Measurements from ENCODE around the gene BNIP5. TPM values are rescaled to one million over a fixed set of nuclear protein-coding genes. Genes with fewer than 3 reads are reported as not detected.

Gene BNIP5
- total and polyA plus RNA-seq, 5 donors from 2014 or later: not detected

- Mint-ChIP-seq H3K4me1 (peaks cover 3 to 9% (median 7%) of the 10 kb centered on the region in 4 donors), H3K4me3 (no peak overlapping the region), H3K36me3 (no peaks in the 10 kb centered on the region), H3K27me3 (peaks cover 15% of the 10 kb centered on the region), H3K27ac (peak overlapping the region in 1 of 3 donors; percentile 50), H3K9me3 (peaks cover 0 to 4% (median 0%) of the 10 kb centered on the region in 7 donors)
- peaks cover 0 to under 1% of the 10 kb centered on the region in 2 experiments for H3K9me3 ChIP-seq (ENCODE audit: control insufficient read depth in 2 of 2, low read length in 2 of 2)
- ATAC-seq (ENCODE audit: low read depth in 2 of 2) (no peak), DNase-seq (no peak)
- no peak overlapping the region for H3K4me3 ChIP-seq (ENCODE audit: low read depth, low read length)
- H3K27me3 ChIP-seq (ENCODE audit: control insufficient read depth, insufficient read depth, low read length): peaks cover 1% of the 10 kb centered on the region
- no peak overlapping the region for H3K27ac ChIP-seq (ENCODE audit: insufficient read depth, low read length, poor library complexity, severe bottlenecking)
- no peaks in the 10 kb centered on the region for H3K36me3 ChIP-seq (ENCODE audit: control insufficient read depth, insufficient read depth, low read length)
- H3K4me1 ChIP-seq (ENCODE audit: control insufficient read depth, insufficient read depth, low read length, poor library complexity, severe bottlenecking): no peaks in the 10 kb centered on the region
Observed at GRCh38 chr6:36357872-36358225, 21.2 kb upstream of the BNIP5 start.

DNA sequence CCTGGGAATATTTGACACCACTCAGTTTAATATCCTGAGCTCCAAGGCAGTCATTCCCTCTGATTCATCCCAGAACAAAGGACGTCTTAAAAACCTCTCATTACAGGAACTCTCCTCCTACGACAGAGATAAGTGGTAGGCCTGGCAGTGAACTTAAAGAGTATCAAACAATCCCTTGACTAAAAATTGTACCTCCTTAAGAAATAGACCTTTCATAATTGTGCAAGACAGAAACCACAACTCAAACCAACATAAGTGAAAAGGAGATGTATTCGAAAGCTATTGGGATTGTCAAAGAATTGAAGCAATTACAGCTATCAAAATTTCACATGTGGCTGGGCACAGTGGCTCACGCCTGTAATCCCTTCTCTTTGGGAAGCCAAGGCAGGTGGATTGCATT is 19.1 kb upstream of the BNIP5 start:
- ATAC-seq (ENCODE audit: low read depth in 2 of 2) (no peak), DNase-seq (no peak)
- Mint-ChIP-seq H3K27me3 (peaks cover 15% of the 10 kb centered on the region), H3K36me3 (no peaks in the 10 kb centered on the region), H3K4me1 (peaks cover 3 to 8% (median 5%) of the 10 kb centered on the region in 4 donors), H3K4me3 (no peak overlapping the region), H3K27ac (no peak overlapping the region), H3K9me3 (peaks cover 0 to 6% (median 0%) of the 10 kb centered on the region in 7 donors)
- Histone ChIP-seq H3K4me1 (ENCODE audit: control insufficient read depth, insufficient read depth, low read length, poor library complexity, severe bottlenecking) (no peaks in the 10 kb centered on the region), H3K27me3 (ENCODE audit: control insufficient read depth, insufficient read depth, low read length) (peaks cover 1% of the 10 kb centered on the region), H3K27ac (ENCODE audit: insufficient read depth, low read length, poor library complexity, severe bottlenecking) (no peak overlapping the region), H3K9me3 (ENCODE audit: control insufficient read depth in 2 of 2, low read length in 2 of 2) (peaks cover 0 to 5% of the 10 kb centered on the region in 2 experiments), H3K36me3 (ENCODE audit: control insufficient read depth, insufficient read depth, low read length) (no peaks in the 10 kb centered on the region), H3K4me3 (ENCODE audit: low read depth, low read length) (no peak overlapping the region)

DNA sequence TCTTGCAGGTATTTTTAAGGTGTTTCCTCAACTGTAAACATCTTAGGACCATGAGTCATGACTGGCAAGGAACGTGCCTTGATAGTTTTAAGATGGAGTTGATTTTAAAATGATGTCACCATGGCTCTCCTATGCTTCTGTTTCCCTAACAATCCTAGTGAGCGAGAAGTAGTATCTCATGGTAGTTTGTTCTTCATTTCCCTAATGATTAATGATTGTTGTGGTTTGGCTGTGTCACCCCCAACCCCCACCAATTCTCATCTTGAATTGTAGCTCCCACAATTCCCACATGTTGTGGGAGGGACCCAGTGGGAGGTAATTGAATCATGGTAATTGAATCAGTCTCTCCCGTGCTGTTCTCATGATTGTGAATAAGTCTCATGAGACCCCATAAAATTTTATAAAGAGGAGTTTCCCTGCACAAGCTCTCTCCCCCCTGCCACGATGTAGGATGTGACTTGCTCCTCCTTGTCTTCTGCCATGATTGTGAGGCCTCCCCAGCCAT is 16.8 kb upstream of the BNIP5 start:
- Histone ChIP-seq H3K4me1 (ENCODE audit: control insufficient read depth, insufficient read depth, low read length, poor library complexity, severe bottlenecking) (no peaks in the 10 kb centered on the region), H3K4me3 (ENCODE audit: low read depth, low read length) (no peak overlapping the region), H3K27me3 (ENCODE audit: control insufficient read depth, insufficient read depth, low read length) (peaks cover 1% of the 10 kb centered on the region), H3K36me3 (ENCODE audit: control insufficient read depth, insufficient read depth, low read length) (no peaks in the 10 kb centered on the region), H3K9me3 (ENCODE audit: control insufficient read depth in 2 of 2, low read length in 2 of 2) (peaks cover 0 to 5% of the 10 kb centered on the region in 2 experiments), H3K27ac (ENCODE audit: insufficient read depth, low read length, poor library complexity, severe bottlenecking) (no peak overlapping the region)
- Mint-ChIP-seq H3K4me1 (peaks cover 0 to 2% (median 0%) of the 10 kb centered on the region in 4 donors), H3K27me3 (peaks cover 19% of the 10 kb centered on the region), H3K9me3 (peaks cover 0 to 6% (median 0%) of the 10 kb centered on the region in 7 donors), H3K27ac (no peak overlapping the region), H3K4me3 (no peak overlapping the region), H3K36me3 (no peaks in the 10 kb centered on the region)
- no peak for ATAC-seq (ENCODE audit: low read depth in 2 of 2)
- DNase-seq: no peak

GRCh38 chr6:36352477-36353157 is 15.9 kb upstream of the BNIP5 start:
- Histone ChIP-seq H3K27me3 (ENCODE audit: control insufficient read depth, insufficient read depth, low read length) (peaks cover 1% of the 10 kb centered on the region), H3K27ac (ENCODE audit: insufficient read depth, low read length, poor library complexity, severe bottlenecking) (no peak overlapping the region), H3K9me3 (ENCODE audit: control insufficient read depth in 2 of 2, low read length in 2 of 2) (peaks cover 0 to 5% of the 10 kb centered on the region in 2 experiments), H3K4me3 (ENCODE audit: low read depth, low read length) (no peak overlapping the region), H3K36me3 (ENCODE audit: control insufficient read depth, insufficient read depth, low read length) (no peaks in the 10 kb centered on the region), H3K4me1 (ENCODE audit: control insufficient read depth, insufficient read depth, low read length, poor library complexity, severe bottlenecking) (no peaks in the 10 kb centered on the region)
- no peaks in the 10 kb centered on the region for H3K36me3 Mint-ChIP-seq
- H3K4me3 Mint-ChIP-seq: no peak overlapping the region
- H3K4me1 Mint-ChIP-seq: peaks cover 0 to 2% (median 0%) of the 10 kb centered on the region in 4 donors
- peaks cover 0 to 6% (median 0%) of the 10 kb centered on the region in 7 donors for H3K9me3 Mint-ChIP-seq
- ATAC-seq (ENCODE audit: low read depth in 2 of 2) (no peak), DNase-seq (no peak)
- peaks cover 20% of the 10 kb centered on the region for H3K27me3 Mint-ChIP-seq
- H3K27ac Mint-ChIP-seq: no peak overlapping the region

DNA sequence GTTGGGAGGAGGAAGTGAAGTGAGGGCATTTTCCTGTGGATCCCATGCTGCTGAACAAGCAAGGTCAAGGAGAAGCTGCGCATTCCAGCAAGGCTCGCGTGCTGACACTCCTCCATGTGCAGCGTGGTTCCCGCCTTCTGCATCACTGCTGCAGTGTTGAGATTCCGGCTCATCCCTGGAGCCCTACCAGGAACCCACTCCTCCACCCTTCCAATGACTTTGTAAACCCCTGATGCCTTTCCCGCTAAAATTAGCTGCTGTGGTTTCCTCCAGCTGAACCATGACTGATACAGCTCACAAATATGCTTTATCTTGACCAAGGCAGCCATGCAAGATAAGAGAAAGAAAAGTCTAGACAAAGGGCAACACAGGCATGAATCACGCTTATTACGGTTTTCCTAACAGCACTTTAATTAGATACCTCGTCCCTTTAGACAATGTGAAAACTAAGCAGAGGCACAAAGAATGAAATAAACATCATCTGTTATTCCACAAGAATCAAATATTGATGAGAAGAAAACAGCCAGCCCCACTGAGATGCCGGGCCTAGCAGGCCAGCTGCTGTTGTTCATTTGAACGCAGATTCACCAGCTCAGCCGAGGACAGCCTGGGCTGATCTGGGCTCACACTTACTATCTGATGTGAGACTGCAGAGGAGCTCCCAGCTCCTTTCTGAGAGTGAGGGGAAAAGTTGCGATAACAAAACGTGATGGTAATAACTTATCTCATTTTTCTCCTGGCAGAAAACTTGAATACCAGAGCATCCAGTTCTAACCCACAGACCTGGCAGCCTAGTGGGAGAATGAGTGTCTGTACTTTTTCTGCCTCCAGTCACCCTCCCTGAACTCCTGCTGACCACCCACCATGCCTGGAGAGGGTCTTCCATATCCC is 14.2 kb upstream of the BNIP5 start:
- H3K36me3 ChIP-seq (ENCODE audit: control insufficient read depth, insufficient read depth, low read length): no peaks in the 10 kb centered on the region
- peaks cover 0 to 6% (median 0%) of the 10 kb centered on the region in 7 donors for H3K9me3 Mint-ChIP-seq
- ATAC-seq (ENCODE audit: low read depth in 2 of 2) (no peak), DNase-seq (no peak)
- peaks cover 0 to 5% of the 10 kb centered on the region in 2 experiments for H3K9me3 ChIP-seq (ENCODE audit: control insufficient read depth in 2 of 2, low read length in 2 of 2)
- peak overlapping the region in 1 of 3 donors; percentile 58 for H3K27ac Mint-ChIP-seq
- no peak overlapping the region for H3K4me3 Mint-ChIP-seq
- H3K4me1 Mint-ChIP-seq: peaks cover 0 to 2% (median 0%) of the 10 kb centered on the region in 4 donors
- H3K27me3 Mint-ChIP-seq: peaks cover 24% of the 10 kb centered on the region
- H3K4me1 ChIP-seq (ENCODE audit: control insufficient read depth, insufficient read depth, low read length, poor library complexity, severe bottlenecking): no peaks in the 10 kb centered on the region
- no peaks in the 10 kb centered on the region for H3K36me3 Mint-ChIP-seq
- no peaks in the 10 kb centered on the region for H3K27me3 ChIP-seq (ENCODE audit: control insufficient read depth, insufficient read depth, low read length)
- H3K27ac ChIP-seq (ENCODE audit: insufficient read depth, low read length, poor library complexity, severe bottlenecking): no peak overlapping the region
- H3K4me3 ChIP-seq (ENCODE audit: low read depth, low read length): no peak overlapping the region

DNA sequence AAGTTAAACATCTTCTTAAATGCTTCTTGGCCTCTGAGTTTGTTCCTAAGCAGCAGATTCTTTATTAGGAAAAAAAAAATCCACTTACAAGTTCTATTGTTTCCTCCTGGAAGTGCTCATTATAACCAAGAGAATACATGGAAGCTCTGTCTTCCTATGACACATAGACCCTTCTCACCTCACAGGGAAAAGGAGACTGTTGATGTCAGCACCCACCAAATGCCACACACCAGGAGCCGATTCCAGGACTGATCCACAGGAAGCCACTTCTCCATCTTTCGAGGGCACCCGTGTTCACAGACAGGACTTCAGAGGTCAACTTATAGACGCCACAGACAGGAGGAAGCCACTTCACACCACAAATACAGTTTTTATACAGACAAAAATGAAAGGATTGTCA is 13.4 kb upstream of the BNIP5 start:
- Histone ChIP-seq H3K27me3 (ENCODE audit: control insufficient read depth, insufficient read depth, low read length) (no peaks in the 10 kb centered on the region), H3K27ac (ENCODE audit: insufficient read depth, low read length, poor library complexity, severe bottlenecking) (no peak overlapping the region), H3K36me3 (ENCODE audit: control insufficient read depth, insufficient read depth, low read length) (no peaks in the 10 kb centered on the region), H3K4me1 (ENCODE audit: control insufficient read depth, insufficient read depth, low read length, poor library complexity, severe bottlenecking) (no peaks in the 10 kb centered on the region), H3K4me3 (ENCODE audit: low read depth, low read length) (no peak overlapping the region), H3K9me3 (ENCODE audit: control insufficient read depth in 2 of 2, low read length in 2 of 2) (peaks cover 0 to 5% of the 10 kb centered on the region in 2 experiments)
- Mint-ChIP-seq H3K4me3 (no peak overlapping the region), H3K36me3 (no peaks in the 10 kb centered on the region), H3K4me1 (peaks cover 0 to 2% (median 0%) of the 10 kb centered on the region in 4 donors), H3K9me3 (peaks cover 0 to 6% (median 0%) of the 10 kb centered on the region in 7 donors), H3K27ac (no peak overlapping the region), H3K27me3 (peaks cover 20% of the 10 kb centered on the region)
- DNase-seq (no peak), ATAC-seq (ENCODE audit: low read depth in 2 of 2) (no peak)

DNA sequence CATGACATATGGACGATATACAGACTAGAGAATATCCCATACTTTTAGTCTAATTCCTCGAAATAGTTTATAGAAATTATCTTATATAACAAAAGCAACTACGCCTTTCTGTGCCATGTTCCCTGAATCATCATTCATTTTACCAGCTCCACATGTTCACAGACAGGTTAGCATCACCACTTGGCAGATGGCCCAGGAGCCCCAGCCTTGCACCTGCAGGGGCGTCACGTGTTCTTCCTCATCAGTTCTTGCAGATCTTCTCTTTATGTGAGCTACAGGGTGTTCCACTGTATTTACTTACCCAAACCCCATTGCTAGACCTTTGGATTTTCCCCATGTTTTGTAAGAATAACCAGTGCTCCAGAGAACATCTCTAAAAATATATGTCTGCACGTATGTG is 12.6 kb upstream of the BNIP5 start:
- no peak overlapping the region for H3K27ac Mint-ChIP-seq

More for the DNA sequence above, 12.6 kb upstream of the BNIP5 start:
- Mint-ChIP-seq H3K4me1 (peaks cover 0 to 2% (median 0%) of the 10 kb centered on the region in 4 donors), H3K9me3 (peaks cover 0 to 6% (median 0%) of the 10 kb centered on the region in 7 donors), H3K4me3 (no peak overlapping the region), H3K27me3 (peaks cover 15% of the 10 kb centered on the region), H3K36me3 (no peaks in the 10 kb centered on the region)
- Histone ChIP-seq H3K4me1 (ENCODE audit: control insufficient read depth, insufficient read depth, low read length, poor library complexity, severe bottlenecking) (no peaks in the 10 kb centered on the region), H3K27me3 (ENCODE audit: control insufficient read depth, insufficient read depth, low read length) (no peaks in the 10 kb centered on the region), H3K27ac (ENCODE audit: insufficient read depth, low read length, poor library complexity, severe bottlenecking) (no peak overlapping the region), H3K36me3 (ENCODE audit: control insufficient read depth, insufficient read depth, low read length) (no peaks in the 10 kb centered on the region), H3K9me3 (ENCODE audit: control insufficient read depth in 2 of 2, low read length in 2 of 2) (peaks cover 0 to 5% of the 10 kb centered on the region in 2 experiments), H3K4me3 (ENCODE audit: low read depth, low read length) (no peak overlapping the region)
- no peak for ATAC-seq (ENCODE audit: low read depth in 2 of 2)
- DNase-seq: no peak
